ENCODE measurements around the gene FBXO38. TPM values are rescaled to one million over a fixed set of nuclear protein-coding genes. Genes with fewer than 3 reads are reported as not detected.
A peak's percentile ranks its signal among the peaks of the same experiment; 100 is the strongest.

Gene FBXO38
- total RNA-seq, 1 donor from 2014 or later = 38.8 TPM

DNA sequence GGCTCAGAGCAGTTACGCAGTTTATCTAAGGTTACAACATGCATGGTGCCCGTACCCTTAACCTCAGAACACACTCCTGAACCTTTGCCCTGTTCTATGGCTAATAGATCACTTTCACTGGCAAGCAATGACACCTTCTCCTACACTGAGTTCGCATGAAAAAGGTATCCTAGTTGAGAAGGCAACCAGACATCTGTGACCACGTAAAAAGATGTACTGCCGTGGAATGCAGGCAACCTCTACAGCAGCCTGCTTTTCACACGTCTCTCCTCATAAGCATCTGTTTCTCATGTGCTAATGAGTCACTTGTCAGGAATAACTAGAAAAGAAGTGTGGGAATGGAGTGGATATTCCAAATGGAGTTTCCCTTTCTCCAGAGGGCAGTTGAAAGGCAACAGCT lies 71.4 kb downstream of the FBXO38 start:
- no peaks in the 10 kb centered on the region for H3K27me3 Mint-ChIP-seq (ENCODE audit: low read depth, unreplicated experiment)
- no peaks in the 10 kb centered on the region for H3K36me3 ChIP-seq (ENCODE audit: insufficient read depth, low read length)
- DNase-seq (ENCODE audit: low read depth) (peak; percentile 35), FAIRE-seq (no peak)
- H3K9me3 Mint-ChIP-seq (ENCODE audit: unreplicated experiment) = no peaks in the 10 kb centered on the region
- H3K4me3 Mint-ChIP-seq (ENCODE audit: unreplicated experiment) = no peak overlapping the region
- H3K4me1 Mint-ChIP-seq (ENCODE audit: low read depth, unreplicated experiment) = peaks cover 15% of the 10 kb centered on the region
- H3K9me3 ChIP-seq (ENCODE audit: insufficient read depth, low read depth, low read length) = no peaks in the 10 kb centered on the region
- H3K9ac ChIP-seq (ENCODE audit: low read length) = no peak overlapping the region
- no peaks in the 10 kb centered on the region for H3K36me3 Mint-ChIP-seq (ENCODE audit: low read depth, unreplicated experiment)
- no peak overlapping the region for H3K4me2 ChIP-seq (ENCODE audit: low read length)
- no peak for TF ChIP-seq EZH2 (IDR thresholded peaks at IDR 0.05; ENCODE audit: insufficient read depth, low read length)
- no peak for TF ChIP-seq CTCF (IDR thresholded peaks at IDR 0.05; ENCODE audit: insufficient read depth, low read depth, low read length)
- no peaks in the 10 kb centered on the region for H3K4me1 ChIP-seq (ENCODE audit: insufficient read depth, low read length)
- peak overlapping the region; percentile 21 for H3K27ac Mint-ChIP-seq (ENCODE audit: unreplicated experiment)
- H4K20me1 ChIP-seq (ENCODE audit: insufficient read depth, low read length) = no peaks in the 10 kb centered on the region
- H2AFZ ChIP-seq (ENCODE audit: low read depth, low read length) = no peak overlapping the region
- no peaks in the 10 kb centered on the region for H3K27me3 ChIP-seq (ENCODE audit: insufficient read depth, low read length)
- no peak overlapping the region for H3K27ac ChIP-seq (ENCODE audit: low read depth, low read length)
- H3K4me3 ChIP-seq (ENCODE audit: insufficient read depth, low read depth, low read length) = no peak overlapping the region
- no peaks in the 10 kb centered on the region for H3K79me2 ChIP-seq (ENCODE audit: insufficient read depth, low read length)

DNA sequence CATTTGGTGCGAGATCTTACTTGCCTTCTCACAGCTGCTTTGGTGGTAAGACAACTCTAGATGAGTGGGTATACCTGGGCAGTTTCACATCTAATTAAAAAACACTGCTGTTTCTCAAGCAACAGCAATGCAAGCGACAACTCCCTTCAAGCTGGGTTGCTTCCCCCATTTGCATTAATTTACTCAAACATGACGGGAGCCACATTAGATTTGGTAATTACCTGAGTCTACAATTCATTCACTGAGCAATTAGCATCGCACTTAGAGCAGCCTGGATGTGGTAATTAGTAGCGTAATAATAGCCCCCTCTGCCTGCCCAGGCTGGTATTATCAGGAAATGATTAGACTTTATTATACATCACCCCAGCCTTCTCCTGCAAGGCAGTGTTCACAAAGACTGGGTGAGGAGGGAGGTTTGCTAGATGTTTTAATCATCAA lies 73.4 kb downstream of the FBXO38 start:
- H3K4me1 Mint-ChIP-seq (ENCODE audit: low read depth, unreplicated experiment) = peaks cover 15% of the 10 kb centered on the region
- no peak for DNase-seq (ENCODE audit: low read depth)
- H3K36me3 ChIP-seq (ENCODE audit: insufficient read depth, low read length) = no peaks in the 10 kb centered on the region
- H3K36me3 Mint-ChIP-seq (ENCODE audit: low read depth, unreplicated experiment) = no peaks in the 10 kb centered on the region
- H3K4me3 Mint-ChIP-seq (ENCODE audit: unreplicated experiment) = no peak overlapping the region
- no peaks in the 10 kb centered on the region for H3K27me3 ChIP-seq (ENCODE audit: insufficient read depth, low read length)
- no peaks in the 10 kb centered on the region for H3K9me3 Mint-ChIP-seq (ENCODE audit: unreplicated experiment)
- H4K20me1 ChIP-seq (ENCODE audit: insufficient read depth, low read length) = no peaks in the 10 kb centered on the region
- TF ChIP-seq EZH2 (IDR thresholded peaks at IDR 0.05; ENCODE audit: insufficient read depth, low read length) (no peak), CTCF (IDR thresholded peaks at IDR 0.05; ENCODE audit: insufficient read depth, low read depth, low read length) (peak; percentile 16)
- H3K27ac Mint-ChIP-seq (ENCODE audit: unreplicated experiment) = no peak overlapping the region
- no peaks in the 10 kb centered on the region for H3K4me1 ChIP-seq (ENCODE audit: insufficient read depth, low read length)
- no peak overlapping the region for H3K27ac ChIP-seq (ENCODE audit: low read depth, low read length)
- H3K9me3 ChIP-seq (ENCODE audit: insufficient read depth, low read depth, low read length) = no peaks in the 10 kb centered on the region
- H3K4me2 ChIP-seq (ENCODE audit: low read length) = no peak overlapping the region
- no peaks in the 10 kb centered on the region for H3K27me3 Mint-ChIP-seq (ENCODE audit: low read depth, unreplicated experiment)
- no peak for FAIRE-seq
- H3K4me3 ChIP-seq (ENCODE audit: insufficient read depth, low read depth, low read length) = no peak overlapping the region
- H2AFZ ChIP-seq (ENCODE audit: low read depth, low read length) = no peak overlapping the region
- H3K9ac ChIP-seq (ENCODE audit: low read length) = no peak overlapping the region
- no peaks in the 10 kb centered on the region for H3K79me2 ChIP-seq (ENCODE audit: insufficient read depth, low read length)

DNA sequence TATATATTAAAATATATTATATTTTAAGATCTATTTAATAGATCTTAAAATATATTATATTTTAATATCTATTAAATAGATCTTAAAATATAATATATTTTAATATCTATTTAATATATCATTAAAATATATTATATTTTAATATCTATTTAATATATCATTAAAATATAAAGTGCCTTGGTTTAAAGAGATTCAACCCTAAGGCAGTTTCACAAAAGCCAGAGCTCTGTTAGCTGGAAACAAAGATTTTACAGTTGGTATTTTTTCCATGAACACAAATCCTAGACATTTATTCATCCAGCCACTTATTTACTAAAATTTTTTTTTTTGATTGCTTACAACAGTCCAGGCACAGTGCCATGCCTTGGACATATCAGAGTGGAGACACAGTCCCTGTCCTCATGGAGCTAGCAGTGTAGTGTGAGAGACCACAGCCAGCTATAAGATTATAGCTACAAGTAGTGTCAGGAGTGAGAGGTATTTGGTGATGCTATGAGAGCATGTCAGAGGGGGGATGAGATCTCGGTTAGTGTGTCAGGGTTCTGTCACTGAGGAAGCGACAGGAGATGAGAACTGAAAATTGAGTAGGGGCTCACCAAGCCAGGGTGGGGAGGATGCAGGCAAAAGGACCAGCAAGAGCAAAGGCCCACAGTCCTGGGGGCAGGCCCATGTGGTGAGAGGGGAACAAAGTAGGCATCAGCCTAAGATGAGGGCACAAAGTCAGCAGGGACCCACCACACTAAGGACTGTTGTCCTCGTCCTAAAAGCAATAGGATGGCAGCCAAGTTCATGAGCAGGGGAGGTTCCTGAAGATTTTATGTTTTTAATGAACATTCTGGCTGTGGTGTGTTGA lies 74.5 kb downstream of the FBXO38 start:
- H3K79me2 ChIP-seq (ENCODE audit: insufficient read depth, low read length) = no peaks in the 10 kb centered on the region
- Mint-ChIP-seq H3K36me3 (ENCODE audit: low read depth, unreplicated experiment) (no peaks in the 10 kb centered on the region), H3K9me3 (ENCODE audit: unreplicated experiment) (no peaks in the 10 kb centered on the region), H3K27me3 (ENCODE audit: low read depth, unreplicated experiment) (no peaks in the 10 kb centered on the region), H3K4me1 (ENCODE audit: low read depth, unreplicated experiment) (peaks cover 9% of the 10 kb centered on the region), H3K4me3 (ENCODE audit: unreplicated experiment) (no peak overlapping the region), H3K27ac (ENCODE audit: unreplicated experiment) (peak overlapping the region; percentile 21)
- DNase-seq (ENCODE audit: low read depth) = no peak
- H4K20me1 ChIP-seq (ENCODE audit: insufficient read depth, low read length) = no peaks in the 10 kb centered on the region
- H3K4me3 ChIP-seq (ENCODE audit: insufficient read depth, low read depth, low read length) = no peak overlapping the region
- no peak for FAIRE-seq
- H3K27me3 ChIP-seq (ENCODE audit: insufficient read depth, low read length) = no peaks in the 10 kb centered on the region
- no peak overlapping the region for H3K9ac ChIP-seq (ENCODE audit: low read length)
- no peaks in the 10 kb centered on the region for H3K9me3 ChIP-seq (ENCODE audit: insufficient read depth, low read depth, low read length)
- H3K36me3 ChIP-seq (ENCODE audit: insufficient read depth, low read length) = no peaks in the 10 kb centered on the region
- H2AFZ ChIP-seq (ENCODE audit: low read depth, low read length) = no peak overlapping the region
- TF ChIP-seq CTCF (IDR thresholded peaks at IDR 0.05; ENCODE audit: insufficient read depth, low read depth, low read length) (no peak), EZH2 (IDR thresholded peaks at IDR 0.05; ENCODE audit: insufficient read depth, low read length) (no peak)
- H3K4me2 ChIP-seq (ENCODE audit: low read length) = no peak overlapping the region
- no peaks in the 10 kb centered on the region for H3K4me1 ChIP-seq (ENCODE audit: insufficient read depth, low read length)
- H3K27ac ChIP-seq (ENCODE audit: low read depth, low read length) = no peak overlapping the region
